GM19455 (cell line): ENCODE data around the gene ANG.

Experiments
- ATAC-seq: cut with Tn5 transposase; IDR thresholded peaks from one replicate; pipeline ENCODE4 v1.9.1; 2021; ENCODE audit not compliant: unreplicated experiment

ANG gene

DNA sequence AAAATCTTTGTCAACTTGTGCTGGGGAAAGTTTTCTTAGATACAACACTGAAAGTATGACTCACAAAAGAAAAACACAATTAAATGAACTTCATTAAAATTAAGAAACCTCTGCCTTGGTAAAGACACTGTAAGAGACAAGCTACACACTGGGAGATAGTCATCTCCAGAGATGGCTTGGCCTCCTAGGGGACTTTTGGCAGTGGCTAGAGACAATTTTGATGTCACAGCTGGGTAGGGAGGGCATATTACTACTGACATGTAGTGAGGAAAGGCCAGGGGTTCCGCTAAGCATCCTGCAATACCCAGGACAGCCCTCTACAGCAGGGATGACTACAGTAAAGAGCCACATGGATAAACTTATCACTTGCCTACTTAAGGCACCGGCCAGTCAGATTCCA is 12.9 kb upstream of the ANG start:
- ATAC-seq, result no peak

DNA sequence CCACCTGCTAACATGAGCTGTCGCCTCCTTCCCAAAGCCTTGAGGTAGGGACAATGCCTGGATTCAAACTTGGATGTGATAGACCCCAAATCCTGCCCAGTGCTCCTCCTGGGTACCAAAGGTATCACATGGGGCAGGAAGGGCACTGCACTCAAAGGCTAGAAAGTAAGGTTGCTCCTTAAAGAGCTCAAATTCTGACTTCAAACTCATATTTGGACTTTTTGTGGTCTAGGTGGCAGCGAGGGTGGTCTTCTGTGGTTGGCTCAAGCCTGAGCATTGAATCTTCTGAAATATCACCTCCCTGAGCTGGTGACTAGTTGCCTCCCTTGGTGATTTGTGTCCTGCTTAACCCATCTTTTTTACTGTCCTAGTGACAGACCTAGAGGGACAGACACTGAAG is 12.5 kb upstream of the ANG start:
- ATAC-seq, result no peak

DNA sequence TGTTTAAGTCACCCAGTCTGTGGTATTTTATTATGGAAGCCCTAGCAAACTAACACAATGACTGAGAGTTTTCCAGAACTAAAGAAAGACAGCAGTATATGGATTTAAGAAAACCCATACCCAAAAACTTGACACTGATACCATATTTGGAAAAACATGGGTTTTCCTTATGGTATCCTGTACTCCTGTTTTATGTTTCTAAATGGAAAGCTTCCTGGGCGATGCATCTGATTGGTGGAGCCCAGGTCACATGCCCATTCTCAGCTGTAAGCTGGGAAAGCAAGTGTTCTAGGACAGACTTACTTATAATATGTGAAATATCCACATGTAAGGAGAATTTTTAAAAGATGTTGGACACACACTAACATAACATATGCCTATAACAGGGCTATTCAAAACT is 8.7 kb upstream of the ANG start:
- ATAC-seq, result no peak

DNA sequence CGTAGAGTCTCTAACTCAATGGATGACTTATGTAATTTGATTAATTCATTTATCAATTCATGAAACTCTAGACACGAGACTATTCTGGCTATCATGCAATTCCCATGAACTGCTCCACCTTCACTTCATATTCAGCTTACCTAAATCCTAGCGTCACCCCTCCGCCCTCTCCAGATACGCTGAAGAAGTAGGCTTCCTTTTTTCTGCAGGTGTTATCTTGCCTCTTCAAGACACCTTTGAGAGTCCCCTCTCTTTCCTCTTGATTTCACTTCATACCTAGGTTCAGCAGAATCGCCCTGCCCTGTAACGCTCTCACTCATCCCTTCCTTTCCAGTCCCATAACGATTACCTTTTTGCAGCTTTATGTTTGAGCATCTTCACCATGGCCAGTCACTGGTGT is 8.2 kb upstream of the ANG start:
- no peak for ATAC-seq

DNA sequence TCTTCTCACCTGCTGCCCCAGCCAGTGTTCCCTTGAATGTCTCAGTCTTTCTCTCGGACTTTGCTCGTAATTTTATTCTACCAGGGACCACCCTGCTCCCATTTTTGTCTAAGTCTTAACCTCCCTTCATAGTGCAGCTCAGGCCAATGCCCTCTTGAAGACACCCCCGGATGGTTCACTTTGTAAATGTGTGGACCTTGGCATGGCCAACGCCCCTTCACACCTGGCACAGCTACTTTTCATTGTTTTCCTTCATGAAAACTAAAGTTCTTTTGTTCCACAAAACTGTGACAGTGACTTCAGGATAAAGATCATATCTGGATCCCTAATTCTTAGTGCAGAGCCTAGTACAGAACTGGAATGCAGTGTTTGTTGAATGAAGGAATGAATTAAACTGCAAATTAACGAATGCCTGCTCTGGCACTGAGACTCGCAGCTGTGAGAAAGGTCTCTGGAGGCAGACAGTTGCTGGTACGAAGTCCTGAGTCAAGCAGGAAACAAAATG is 7.7 kb upstream of the ANG start:
- no peak for ATAC-seq

DNA sequence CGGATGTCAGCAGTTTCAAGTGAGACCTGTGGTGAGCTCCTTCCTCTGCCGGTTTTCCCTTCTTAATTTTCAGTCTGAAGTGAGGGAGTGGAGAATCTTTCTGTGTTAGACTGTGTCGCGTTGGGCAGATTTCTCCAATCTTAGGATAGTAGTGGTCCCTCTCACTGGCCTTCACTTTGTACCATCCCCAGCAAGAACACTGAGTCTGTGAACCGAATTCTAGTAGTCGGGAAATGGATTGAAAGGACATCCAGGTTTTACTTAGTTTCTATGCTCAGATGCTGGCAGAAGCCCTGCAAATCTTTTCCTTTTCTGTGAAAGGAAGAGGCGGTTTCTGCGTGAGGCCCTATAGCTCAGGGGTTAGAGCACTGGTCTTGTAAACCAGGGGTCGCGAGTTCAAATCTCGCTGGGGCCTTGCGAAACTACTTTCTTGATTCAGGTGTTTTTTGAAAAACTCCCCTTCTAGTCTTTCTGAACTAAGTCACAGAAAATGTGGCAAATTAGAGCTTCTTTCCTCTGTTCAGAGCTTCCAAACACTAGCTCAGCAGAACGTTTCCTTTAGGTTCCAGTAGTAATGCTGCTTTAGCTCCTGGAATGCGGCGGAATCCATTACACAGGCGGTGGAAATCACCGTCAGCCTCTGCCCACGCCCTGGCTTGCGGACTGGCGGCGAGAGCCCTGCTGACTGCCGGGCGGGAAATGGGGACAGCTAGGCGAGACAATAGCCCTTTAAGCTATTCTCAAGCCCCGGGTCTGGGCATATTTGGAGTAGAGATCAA is 7.0 kb upstream of the ANG start:
- ATAC-seq, result no peak

DNA sequence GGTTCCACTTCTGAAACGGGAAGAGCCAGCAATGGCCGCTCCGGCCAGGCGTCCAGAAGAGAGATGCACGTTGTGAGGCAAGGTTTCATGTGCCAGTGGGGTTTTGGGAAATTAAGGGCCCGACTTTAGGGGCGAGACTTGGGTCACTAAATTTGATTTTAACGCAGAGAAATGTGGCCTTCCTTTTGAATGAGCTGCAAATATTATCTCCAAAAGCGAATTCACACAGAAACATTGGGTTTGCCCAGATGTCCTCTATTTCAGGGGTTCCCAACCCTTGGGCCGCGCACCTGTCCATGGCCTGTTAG is 6.5 kb upstream of the ANG start:
- ATAC-seq, result no peak

DNA sequence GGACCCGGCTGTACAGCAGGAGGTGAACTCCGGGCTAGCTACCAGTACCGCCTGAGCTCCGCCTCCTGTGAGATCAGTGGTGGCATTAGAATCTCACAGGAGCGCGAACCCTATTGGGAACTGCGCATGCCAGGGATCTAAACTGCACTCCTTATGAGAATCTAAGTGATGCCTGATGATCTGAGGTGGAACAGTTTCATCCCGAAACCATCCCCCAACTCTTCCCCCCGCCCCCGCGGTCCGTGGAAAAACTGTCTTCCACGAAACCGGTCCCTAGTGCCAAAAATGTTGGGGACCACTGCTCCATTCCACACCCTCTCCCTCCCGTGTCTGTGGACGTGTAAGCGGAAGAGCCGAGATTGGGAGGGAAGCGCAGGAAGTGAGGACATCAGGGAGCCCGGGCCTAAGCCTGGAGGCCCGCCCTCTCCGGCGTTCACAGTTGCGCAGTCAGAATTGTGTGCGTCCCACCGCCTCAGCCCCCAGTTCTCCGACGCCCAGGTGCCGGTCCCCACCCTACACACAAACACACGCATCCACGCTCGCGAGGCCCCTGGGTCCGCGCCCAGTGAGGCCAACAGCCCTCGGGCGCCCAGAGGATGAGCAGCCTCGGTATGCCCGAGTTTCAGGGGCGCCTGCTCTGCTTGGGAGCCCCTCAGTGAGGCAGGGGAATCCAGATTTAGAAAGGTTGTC is 6.0 kb upstream of the ANG start:
- peak; percentile 41 for ATAC-seq

DNA sequence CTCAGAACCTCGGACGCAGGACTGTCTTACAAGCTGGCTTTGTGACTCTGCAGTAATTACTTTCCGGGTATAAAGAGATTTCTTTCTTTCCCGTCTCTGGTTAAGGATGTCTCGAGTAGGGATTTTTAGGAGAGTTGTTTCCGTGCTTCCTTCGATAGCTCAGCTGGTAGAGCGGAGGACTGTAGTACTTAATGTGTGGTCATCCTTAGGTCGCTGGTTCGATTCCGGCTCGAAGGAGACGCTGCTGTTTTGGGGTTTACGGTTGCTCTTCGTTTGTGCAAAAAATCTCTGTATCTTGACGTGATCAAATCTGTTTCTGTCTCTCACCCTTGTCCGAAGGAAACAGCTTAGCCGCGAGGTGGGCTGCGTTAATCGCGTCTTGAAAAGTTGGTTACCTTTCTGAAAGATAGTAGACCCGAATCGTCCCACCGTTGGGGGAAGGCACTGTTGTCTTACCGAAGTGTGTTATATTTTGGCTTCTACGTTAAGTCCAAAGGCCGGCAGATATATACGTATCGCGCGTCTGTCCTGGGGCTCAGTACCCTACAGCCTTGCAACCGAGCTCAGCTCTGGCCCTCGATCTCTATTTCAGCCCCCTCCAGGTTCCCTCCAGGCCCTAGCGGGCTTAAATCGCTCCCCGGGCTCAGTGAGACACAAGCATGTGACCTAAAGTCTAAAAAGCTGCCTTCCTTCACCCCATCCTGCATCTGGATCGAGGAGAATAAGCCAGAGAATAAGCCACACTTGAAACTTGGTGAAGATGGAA is 5.3 kb upstream of the ANG start:
- peak; percentile 28 for ATAC-seq

DNA sequence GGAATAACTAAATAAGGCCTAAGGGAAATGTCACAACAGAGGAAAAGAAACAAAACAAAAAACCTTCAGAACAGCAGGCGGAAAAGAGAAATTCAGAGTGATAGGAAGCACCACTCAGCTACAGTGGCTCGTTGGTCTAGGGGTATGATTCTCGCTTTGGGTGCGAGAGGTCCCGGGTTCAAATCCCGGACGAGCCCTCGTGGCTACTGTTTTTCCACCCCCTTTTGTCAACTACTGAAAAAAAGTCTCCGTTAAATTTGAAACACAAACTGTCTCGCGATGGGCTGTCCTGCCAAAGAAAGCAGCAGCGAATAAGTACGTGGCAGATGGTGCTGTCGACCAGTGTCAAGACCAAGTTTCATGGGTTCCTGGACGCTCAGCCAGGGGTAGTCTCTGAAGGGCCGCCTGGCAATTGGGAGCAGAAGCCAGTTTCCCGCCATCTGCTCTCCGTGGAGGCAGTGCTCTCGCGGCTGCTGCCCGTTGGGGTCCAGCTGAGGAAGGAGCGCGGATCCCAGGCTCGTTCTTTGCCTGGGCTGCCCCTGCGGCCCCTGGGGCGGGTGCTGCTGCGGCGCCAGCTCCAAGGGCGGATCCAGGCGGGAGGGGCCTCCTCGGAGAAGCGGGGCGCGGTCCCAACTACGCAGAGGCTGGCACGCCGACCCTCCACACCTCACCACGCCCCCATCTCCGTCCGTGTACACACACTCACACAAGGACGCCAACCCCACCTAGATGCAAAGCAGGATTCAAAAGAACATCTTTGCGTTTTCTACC is 4.5 kb upstream of the ANG start, which contains the start of gene RNASE4:
RNASE4 (plus strand) TSS at position 670 of the 771 bp plus-strand sequence. CDS start 14,812 bp downstream, outside the sequence.
- ATAC-seq, result peak; percentile 36

DNA sequence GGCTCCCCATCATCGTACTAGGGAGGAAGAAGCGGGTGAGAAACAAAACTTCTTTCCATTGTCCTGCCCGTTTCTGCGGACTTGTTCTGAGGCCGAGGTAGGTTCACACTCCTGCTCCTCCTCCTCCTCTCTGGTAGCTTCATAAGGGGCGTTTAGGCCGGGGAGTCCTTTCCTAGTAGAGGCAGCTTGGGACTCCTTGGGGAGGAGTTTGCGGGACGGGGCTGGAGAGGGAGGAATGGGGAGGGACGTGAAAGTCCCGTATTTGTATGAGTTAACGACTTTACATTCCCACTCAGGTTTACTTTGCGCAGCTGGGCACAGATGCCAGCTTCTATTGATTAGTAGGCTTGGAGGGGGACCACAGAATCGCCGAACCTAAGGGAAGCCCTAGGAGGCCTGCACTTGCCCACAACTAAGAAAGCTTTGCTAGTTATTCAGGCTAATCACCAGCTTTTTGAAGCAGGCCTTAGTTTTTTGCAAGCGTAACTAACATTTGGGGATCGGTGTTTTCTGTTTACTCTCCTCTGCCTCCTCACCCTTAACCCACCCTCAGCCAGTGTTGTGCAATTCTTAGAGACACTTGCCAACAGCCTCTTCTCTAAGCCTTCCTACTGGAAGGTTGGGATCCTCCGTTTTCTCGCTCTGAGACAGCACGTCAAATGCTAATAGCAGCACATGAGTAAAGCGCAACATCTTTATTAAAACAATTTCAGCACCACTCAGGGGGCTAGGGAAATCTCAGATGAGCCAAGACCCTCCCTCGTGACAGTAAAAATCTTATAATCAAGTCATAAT is 3.7 kb upstream of the ANG start:
- ATAC-seq, result no peak

DNA sequence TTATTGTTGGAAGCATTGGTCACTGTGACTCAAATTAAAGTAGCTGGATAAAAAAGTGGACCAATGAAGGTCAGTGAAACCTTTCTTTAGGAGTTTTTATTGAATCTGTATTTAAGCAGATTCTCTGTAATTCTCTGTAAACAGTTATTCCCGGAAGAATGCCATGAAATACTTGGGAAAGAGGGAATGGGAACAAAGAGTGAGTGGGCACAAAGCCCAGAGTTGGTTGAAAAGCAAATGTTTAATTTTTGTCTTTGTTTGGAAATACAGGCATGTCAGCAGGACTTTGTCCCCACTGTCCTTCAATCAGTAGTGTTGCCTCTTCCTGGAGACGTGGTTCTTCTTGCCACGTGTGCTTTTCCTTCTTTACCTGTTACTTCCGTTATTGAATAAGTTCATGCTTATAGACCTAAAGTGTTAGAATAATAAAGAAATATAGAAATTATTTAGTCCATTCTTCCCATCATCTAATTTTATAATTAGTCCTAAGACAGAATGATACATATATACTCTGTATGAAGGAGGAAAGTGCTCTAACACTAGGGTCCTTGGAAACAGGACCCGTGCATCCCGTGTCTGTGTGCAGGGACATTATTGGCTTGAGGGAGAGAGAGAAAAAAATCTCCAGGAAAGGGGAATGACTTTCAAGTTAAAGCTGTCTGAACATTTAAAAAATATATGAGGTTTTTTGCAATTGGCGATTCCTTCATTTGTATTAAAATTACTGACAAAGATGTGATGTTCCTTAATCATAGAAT is 2.0 kb upstream of the ANG start:
- ATAC-seq, result no peak

DNA sequence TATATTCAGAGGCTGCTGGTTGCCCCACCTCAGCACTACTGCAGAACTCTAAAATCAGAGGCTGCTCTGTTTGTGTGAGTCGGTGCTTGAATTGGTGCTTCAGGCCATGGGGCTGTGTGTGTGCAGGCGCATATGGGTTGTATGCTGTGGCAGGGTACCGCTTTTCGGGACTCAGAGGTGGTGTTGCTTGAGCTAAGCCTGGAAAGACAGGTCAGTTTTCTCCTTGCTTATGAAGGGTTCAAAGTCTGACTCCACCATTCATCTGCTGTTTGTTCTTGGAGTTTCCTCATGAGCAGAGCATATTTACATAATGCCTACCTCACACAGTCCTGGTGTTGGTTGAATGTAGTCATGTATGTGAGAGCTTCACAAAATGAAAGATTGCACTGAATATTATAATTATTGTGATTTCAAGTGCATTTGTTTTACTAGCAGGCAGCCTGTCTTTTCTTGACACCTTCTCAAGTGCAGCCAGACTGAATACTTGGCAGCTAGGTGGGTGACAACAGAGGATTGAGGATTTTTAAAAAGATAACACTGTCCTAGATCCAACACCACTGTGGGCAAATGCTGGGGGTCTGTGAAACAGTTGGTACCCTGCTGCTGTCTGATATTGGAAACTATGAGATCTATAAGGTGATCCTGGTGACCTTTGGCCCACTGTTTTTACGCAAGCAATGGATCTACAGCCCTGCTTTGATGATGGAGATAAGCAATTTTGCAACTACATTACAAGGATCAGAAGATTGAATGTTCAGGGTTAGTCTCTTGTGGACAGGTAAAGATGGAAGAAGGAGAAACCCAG is 1.0 kb upstream of the ANG start:
- no peak for ATAC-seq

DNA sequence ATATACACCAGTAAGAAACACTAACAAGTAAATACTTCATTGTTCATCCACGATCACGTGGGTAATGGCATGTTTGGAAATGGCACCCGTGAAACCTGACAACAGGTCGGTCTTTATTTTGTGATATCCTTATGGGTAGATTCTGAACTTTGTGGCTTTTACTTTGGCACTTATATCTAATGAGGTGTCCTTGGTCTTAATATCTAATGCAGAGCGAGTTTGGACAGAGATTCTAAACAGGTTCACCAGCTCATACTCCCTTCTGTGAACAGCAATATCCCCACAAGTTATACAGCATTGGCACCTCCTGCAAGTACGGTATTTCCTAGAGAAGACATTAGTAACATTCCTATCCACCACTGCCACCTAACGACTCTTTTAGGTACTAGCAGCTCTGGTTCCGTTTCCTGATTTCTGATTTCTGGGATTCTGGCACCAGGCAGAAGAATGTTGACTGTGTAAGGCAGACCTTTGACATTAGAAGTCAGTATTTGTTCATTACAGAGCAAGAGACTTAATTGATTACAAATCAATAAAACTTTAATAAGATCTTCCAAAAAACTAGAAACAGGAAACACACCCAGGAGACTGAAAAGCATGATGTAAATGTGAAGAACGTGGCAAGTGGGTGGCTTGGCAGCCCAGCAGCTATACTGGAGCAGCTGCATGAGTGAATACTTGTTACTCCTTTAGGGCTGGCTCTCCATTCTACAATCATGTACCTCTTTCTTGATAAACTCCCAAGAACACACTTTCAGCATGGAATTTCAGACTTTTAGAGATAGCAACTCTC is 2.5 kb downstream of the ANG start:
- no peak for ATAC-seq

DNA sequence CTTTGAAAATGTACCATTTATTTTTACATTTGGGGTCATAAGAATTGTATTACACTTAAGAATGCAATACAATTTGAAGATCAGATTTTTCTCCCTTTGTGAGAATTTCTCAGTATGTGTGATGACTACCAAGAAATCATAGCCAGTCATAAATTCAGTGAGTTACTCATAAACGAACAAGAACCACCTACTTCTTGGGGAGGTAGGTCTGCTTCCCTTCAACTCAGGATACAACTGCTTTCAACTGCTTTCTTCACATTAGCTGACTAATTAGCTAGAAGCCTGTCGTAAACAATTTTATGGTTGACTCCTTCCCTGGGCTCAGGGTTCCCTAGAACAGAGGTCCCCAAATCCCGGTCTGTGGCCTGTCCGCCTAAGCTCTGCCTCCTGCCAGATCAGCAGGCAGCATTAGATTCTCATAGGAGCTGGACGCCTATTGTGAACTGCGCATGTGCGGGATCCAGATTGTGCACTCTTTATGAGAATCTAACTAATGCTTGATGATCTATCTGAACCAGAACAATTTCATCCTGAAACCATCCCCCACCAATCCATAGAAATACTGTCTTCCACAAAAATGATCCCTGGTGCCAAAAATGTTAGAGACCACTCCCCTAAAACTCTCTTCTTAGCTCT is 3.7 kb downstream of the ANG start:
- no peak for ATAC-seq

DNA sequence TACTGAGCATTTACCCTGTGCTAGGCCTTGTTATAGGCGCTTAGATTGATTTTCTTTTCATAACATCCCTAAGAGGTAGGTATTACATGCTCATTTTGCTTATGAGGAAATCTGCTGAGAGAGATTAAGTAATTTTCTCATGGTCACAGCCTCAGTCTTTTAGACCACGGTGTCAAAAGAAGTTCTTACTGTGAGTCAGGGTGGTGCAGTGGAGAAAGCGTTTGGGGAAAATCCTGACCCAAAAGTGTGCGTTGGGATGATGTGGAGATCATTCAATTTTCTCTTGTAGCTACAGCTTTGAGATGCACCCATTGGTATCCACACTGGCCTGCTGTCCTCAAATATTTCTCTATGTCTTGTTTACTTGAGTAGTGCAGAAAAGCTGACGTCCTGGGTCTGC is 8.2 kb downstream of the ANG start:
- no peak for ATAC-seq

DNA sequence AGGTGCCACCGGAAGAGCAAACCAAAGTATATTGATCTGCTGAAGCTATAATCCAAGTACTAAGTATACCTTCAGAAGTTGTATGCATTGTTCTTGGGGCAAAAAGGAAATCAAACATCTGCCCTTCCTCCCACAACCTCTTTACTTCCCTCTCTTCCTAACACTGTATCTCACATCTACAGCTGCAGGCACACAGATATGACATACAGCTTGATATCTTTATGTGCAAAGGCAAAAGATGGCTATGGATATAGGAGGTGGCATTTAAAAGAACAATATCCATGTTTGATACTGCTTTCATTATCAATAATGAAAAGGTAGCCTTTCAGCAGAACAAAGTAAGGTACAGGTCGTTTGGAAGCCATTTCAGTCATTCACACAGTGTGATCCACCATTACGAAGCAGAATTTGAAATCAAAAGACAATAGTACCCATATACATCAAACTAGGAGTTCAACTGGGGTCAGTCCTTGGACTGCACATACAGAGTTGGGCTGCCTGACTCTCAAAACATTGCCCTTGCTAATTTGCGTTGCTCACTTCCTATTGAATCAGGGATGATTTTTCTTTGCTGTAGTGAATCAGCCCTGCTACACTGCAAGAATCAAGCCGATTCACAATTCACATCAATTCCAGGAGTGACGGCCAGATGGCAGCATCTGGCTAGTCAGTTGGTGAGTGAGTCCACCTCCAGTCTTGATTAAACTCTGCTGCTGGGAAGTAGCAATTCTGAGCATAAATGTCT is 8.9 kb downstream of the ANG start:
- ATAC-seq, result no peak
